HepG2 (cell line): Measurements from ENCODE around the gene ZNF593OS. TPM values are rescaled to one million over a fixed set of nuclear protein-coding genes. Genes with fewer than 3 reads are reported as not detected.

Experiments
- CENPX ChIP-seq: sonication (generic); formaldehyde crosslinking; IDR thresholded peaks from 2 replicates; pipeline ENCODE4 v1.9.0; 2021; ENCODE audit warnings: mild to moderate bottlenecking, missing genetic modification reagents, moderate library complexity
- GZF1 ChIP-seq: sonication (generic); formaldehyde crosslinking; IDR thresholded peaks from 2 replicates; pipeline ENCODE4 v1.5.1; 2020; ENCODE audit warnings: mild to moderate bottlenecking, missing genetic modification reagents
- JARID2 ChIP-seq: sonication (generic); formaldehyde crosslinking; IDR thresholded peaks from 2 replicates; pipeline ENCODE4 v1.8.1; 2023; ENCODE audit warnings: missing genetic modification reagents, inconsistent platforms; ENCODE audit not compliant: insufficient replicate concordance
- MEIS2 ChIP-seq: sonication (generic); formaldehyde crosslinking; IDR thresholded peaks from 2 replicates; pipeline ENCODE4 v1.9.0; 2021; ENCODE audit warnings: mild to moderate bottlenecking, missing genetic modification reagents
- MXI1 ChIP-seq: IDR thresholded peaks from 3 replicates; pipeline ENCODE4 v1.6.1; 2012; ENCODE audit warnings: low read depth, low read length, inconsistent platforms, borderline replicate concordance
- PCBP1 ChIP-seq: fragments of 200-400 bp; formaldehyde crosslinking; IDR thresholded peaks from 2 replicates; pipeline ENCODE4 v1.6.1; 2017; ENCODE audit warnings: mild to moderate bottlenecking, low read depth, low read length, borderline replicate concordance
- TFDP1 ChIP-seq: IDR thresholded peaks from 2 replicates; pipeline ENCODE4 v1.6.1; 2016; ENCODE audit warnings: missing compliant biosample characterization, missing genetic modification reagents, borderline replicate concordance
- WIZ ChIP-seq: sonication (generic); formaldehyde crosslinking; IDR thresholded peaks from 2 replicates; pipeline ENCODE4 v1.5.1; 2020; ENCODE audit warnings: mild to moderate bottlenecking, missing genetic modification reagents
- ZBTB42 ChIP-seq: sonication (generic); formaldehyde crosslinking; IDR thresholded peaks from 2 replicates; pipeline ENCODE4 v1.5.0; 2020; ENCODE audit warnings: mild to moderate bottlenecking, missing genetic modification reagents
- ZHX2 ChIP-seq, 2 experiments: sonication (generic) in 1 of 2; formaldehyde crosslinking in 1 of 2; IDR thresholded peaks; 2 replicates each; pipeline versions ENCODE4 v1.6.1 to v1.9.0; 2014 to 2022; ENCODE audit warnings: antibody characterized with exemption in 1 of 2, borderline replicate concordance in 1 of 2, inconsistent platforms in 1 of 2, low read depth in 1 of 2, missing genetic modification reagents in 1 of 2
- ZNF383 ChIP-seq: sonication (generic); formaldehyde crosslinking; IDR thresholded peaks from 2 replicates; pipeline ENCODE4 v1.4.0; 2020; ENCODE audit warnings: missing genetic modification reagents, mild to moderate bottlenecking, borderline replicate concordance
- ZNF512B ChIP-seq: sonication (generic); formaldehyde crosslinking; IDR thresholded peaks from 2 replicates; pipeline ENCODE4 v1.5.1; 2020; ENCODE audit warnings: missing genetic modification reagents, mild to moderate bottlenecking, borderline replicate concordance
- ZNF549 ChIP-seq: sonication (generic); formaldehyde crosslinking; IDR thresholded peaks from 2 replicates; pipeline ENCODE4 v1.5.0; 2020; ENCODE audit warnings: missing genetic modification reagents
- ZNF576 ChIP-seq: sonication (generic); formaldehyde crosslinking; IDR thresholded peaks from 2 replicates; pipeline ENCODE4 v1.4.0; 2020; ENCODE audit warnings: mild to moderate bottlenecking, missing genetic modification reagents
- ZNF720 ChIP-seq: sonication (generic); formaldehyde crosslinking; IDR thresholded peaks from 2 replicates; pipeline ENCODE4 v1.4.0; 2020; ENCODE audit warnings: missing genetic modification reagents
- polyA plus RNA-seq, 8 experiments: library from polyadenylated mRNA; depleted of rRNA in 3 of 8; stranded (reverse) in 7 of 8; unstranded in 1 of 8; fragments of >200 nt; fragmentation: Illumina TruSeq in 4 of 8; extraction: Trizol in 4 of 8; gene quantifications; 2 replicates each; pipeline versions ENCODE4 v1.2.1 to v1.2.3, GENCODE V29; 2011 to 2016; ENCODE audit warnings: low read depth in 4 of 8, missing spikeins in 1 of 8, mixed read lengths in 1 of 8; ENCODE audit not compliant: insufficient read depth in 1 of 8
- total RNA-seq, 5 experiments: library from RNA; depleted of rRNA; stranded (reverse); fragments of >200 nt; fragmentation: Illumina TruSeq; extraction: Trizol; gene quantifications; 2 replicates each; pipeline ENCODE4 v1.2.3, GENCODE V29; 2016; ENCODE audit warnings: low read depth in 1 of 5
- TF ChIP-seq, protein P1 (sequence below): sonication (generic); formaldehyde crosslinking; IDR thresholded peaks from 2 replicates; pipeline ENCODE4 v1.4.0; 2020; ENCODE audit warnings: mild to moderate bottlenecking, missing genetic modification reagents
- TF ChIP-seq, protein P2 (sequence below): sonication (generic); formaldehyde crosslinking; IDR thresholded peaks from 2 replicates; pipeline ENCODE4 v1.8.1; 2023; ENCODE audit warnings: mild to moderate bottlenecking, missing genetic modification reagents

The ZNF593OS gene
- total and polyA plus RNA-seq, 2 of the 13 experiments (the other 11 are each of a cell fraction or from before 2014, with no cell fraction given), result not detected

GRCh38 chr1:26177182-26177684, 5.6 kb upstream of the ZNF593OS start, which contains the start of gene CNKSR1 (continued):
- TF ChIP-seq ZHX2 (IDR thresholded peaks at IDR 0.05; ENCODE audit: low read depth), result no peak
- TF ChIP-seq ZHX2 (CRISPR knock-in tag; IDR thresholded peaks at IDR 0.05; ENCODE audit: borderline replicate concordance), result no peak
- no peak for TF ChIP-seq WIZ (CRISPR knock-in tag)
- TF ChIP-seq ZNF720, result no peak
- no peak for TF ChIP-seq TFDP1
- TF ChIP-seq, protein P1, sequence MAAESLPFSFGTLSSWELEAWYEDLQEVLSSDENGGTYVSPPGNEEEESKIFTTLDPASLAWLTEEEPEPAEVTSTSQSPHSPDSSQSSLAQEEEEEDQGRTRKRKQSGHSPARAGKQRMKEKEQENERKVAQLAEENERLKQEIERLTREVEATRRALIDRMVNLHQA (CRISPR knock-in tag), result no peak
- TF ChIP-seq ZNF383 (CRISPR knock-in tag), result no peak
- TF ChIP-seq MXI1, result no peak
- no peak for TF ChIP-seq ZNF549 (CRISPR knock-in tag)
- no peak for TF ChIP-seq ZNF576 (CRISPR knock-in tag)
- TF ChIP-seq ZBTB42 (CRISPR knock-in tag), result no peak
- no peak for TF ChIP-seq PCBP1
- TF ChIP-seq MEIS2 (CRISPR knock-in tag), result no peak
- TF ChIP-seq, protein P2, sequence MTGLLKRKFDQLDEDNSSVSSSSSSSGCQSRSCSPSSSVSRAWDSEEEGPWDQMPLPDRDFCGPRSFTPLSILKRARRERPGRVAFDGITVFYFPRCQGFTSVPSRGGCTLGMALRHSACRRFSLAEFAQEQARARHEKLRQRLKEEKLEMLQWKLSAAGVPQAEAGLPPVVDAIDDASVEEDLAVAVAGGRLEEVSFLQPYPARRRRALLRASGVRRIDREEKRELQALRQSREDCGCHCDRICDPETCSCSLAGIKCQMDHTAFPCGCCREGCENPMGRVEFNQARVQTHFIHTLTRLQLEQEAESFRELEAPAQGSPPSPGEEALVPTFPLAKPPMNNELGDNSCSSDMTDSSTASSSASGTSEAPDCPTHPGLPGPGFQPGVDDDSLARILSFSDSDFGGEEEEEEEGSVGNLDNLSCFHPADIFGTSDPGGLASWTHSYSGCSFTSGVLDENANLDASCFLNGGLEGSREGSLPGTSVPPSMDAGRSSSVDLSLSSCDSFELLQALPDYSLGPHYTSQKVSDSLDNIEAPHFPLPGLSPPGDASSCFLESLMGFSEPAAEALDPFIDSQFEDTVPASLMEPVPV (CRISPR knock-in tag), result no peak
- no peak for TF ChIP-seq ZNF512B
- no peak for TF ChIP-seq GZF1 (CRISPR knock-in tag)
- no peak for TF ChIP-seq JARID2 (CRISPR knock-in tag)
- no peak for TF ChIP-seq CENPX
